Suppressor macrophage (primary cell): Measurements from ENCODE around the gene FAM107B.

ENCODE experiments used
- DNase-seq, 4 experiments: peaks; one replicate each; pipeline ENCODE4 v3.0.0-alpha.2; 2020 to 2022

The FAM107B gene

DNA sequence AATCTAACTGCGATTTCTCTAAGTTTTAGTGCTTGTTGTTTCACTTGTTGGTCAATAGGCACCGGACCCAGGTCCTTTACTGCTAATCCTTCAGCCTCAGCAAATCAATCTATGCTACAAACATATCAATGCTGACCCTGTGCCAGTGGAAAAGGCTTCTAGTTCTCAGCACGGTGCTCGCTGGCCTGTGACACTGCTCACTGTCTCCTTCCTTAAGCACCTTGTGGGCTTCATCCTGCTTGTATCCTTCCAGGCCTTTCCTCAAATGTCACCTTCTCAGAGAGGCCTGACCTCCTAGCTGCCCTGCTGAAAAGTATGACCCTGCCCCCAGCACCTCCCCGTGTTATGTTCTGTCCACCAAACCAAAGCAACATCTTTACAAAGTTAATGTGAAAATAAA, 242.7 kb downstream of the FAM107B start:
- DNase-seq: no peak

GRCh38 chr10:14530465-14530864, 244.2 kb downstream of the FAM107B start:
- no peak for DNase-seq

DNA sequence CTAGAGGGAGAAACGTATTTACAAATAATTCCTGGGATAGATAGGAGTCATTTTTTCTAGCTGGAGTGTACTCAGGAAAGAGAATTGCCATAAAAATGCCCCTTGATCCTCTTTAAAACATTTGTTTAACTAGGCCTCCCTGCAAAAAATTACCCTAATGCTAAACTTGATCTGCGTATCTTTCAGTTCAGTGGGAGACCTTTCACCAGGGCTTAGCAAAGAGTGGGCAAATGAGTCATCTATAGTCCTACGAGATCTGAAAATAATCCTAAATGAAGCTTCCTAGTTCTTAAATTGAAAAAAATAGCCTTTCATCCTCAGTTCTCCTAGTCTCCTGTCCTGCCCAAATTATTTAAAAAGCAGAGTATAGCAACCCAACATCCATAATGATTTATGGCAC, 245.3 kb downstream of the FAM107B start:
- no peak for DNase-seq

- DNase-seq: no peak
These were observed 246.2 kb downstream of the FAM107B start for GRCh38 chr10:14528450-14528849.

GRCh38 chr10:14527915-14528314, 246.8 kb downstream of the FAM107B start:
- no peak for DNase-seq

DNA sequence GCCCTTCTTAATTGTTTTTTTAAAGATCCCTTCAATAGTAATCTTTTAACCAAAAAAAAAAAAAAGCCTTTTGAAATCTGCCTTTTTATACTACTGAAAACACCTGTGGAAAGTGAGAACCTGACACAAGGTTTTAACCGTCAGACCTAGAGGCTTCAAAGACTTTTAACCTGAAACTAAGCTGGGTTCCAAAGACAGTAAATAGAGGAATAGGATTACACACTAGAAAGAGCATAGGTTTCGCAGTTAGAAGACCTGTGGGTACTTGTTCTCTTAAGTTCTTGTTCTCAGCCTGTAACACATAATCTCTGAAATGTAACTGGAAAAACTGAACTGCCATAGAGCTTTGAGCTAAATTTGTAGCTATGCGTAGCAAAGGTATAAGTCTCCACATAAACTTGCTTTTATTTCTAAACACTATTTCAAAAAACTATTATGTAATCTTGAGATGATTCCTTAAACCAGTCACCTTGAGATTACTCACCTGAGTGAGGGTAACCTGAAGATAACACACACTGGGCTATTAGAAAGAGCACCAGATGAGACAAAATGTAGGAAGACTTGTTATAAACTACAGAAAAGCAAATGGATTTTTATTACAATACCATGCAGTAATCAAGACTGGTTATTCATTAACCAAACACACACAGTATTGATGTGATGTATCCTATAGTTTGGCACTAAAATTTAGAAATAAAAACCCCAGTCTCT, 247.4 kb downstream of the FAM107B start:
- no peak for DNase-seq

GRCh38 chr10:14526326-14526725, 248.4 kb downstream of the FAM107B start:
- no peak for DNase-seq

DNA sequence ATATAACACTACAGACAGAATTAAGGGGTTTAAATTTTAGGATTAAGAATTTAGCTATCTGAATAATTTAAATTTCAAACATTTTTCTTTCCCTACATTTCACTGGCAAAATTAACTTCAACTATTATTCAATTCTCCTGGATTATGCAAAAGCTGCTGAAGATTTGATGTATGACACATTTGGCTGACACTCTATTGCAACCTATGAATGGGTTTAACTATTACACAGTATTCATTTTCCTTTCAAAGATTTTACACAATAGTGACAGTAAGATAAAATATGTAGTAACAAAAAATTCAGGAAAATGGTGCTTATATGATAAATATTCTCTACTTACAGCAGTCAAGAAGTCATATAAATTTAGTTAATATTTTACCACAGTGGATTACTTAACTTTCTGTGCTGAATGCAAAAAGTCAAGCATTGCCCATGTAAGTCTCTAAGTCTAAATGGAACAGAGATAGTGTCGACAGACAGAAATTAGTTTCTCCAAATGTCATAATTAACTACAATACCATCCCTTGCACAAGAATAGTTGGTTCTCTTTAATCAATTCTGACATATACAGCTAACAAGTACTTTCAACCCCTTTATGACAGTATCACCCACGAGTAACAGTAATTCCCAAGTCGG, 249.9 kb downstream of the FAM107B start:
- no peak for DNase-seq

- DNase-seq: no peak
These were observed 251.4 kb downstream of the FAM107B start for GRCh38 chr10:14523286-14523685.

DNA sequence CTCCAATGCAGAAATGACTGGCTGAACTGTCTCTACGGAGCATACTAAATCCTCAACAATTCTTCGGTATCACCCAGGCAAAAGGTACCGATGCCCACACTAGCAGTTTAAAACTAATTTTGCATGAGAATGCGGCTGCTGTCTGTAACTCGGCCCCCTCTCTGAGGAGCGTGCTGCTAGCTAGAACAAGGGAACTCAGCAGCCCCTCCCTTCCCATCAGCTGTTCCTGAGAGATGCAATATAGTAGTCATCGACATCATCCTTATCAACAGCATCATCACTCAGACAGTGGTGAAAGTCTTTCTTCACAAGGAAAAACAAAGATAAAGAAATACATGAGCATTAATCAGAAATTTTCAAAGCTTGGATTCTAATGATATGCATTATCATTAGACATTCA, 254.9 kb downstream of the FAM107B start:
- DNase-seq: no peak

- DNase-seq: no peak
These were observed 256.5 kb downstream of the FAM107B start for GRCh38 chr10:14518149-14518548.

DNA sequence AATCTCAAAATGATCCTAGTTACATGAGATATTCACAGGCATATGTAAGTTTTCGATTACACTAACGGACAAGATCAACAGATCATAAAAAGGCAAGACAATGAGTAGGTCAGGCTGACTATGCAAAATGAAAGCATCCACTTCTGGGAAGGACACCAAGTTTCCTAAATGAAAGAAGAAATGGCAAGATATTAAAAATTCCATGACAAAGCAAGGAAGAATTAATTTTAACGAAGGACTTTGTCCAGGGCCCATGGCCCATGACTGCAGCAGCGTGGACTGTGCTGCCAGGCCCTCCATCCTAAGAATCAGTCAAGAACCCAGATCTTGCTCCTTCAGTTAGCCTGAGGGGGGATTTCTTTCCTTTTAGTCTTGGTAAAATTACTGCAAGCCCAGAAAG, 261.6 kb downstream of the FAM107B start:
- no peak for DNase-seq

DNA sequence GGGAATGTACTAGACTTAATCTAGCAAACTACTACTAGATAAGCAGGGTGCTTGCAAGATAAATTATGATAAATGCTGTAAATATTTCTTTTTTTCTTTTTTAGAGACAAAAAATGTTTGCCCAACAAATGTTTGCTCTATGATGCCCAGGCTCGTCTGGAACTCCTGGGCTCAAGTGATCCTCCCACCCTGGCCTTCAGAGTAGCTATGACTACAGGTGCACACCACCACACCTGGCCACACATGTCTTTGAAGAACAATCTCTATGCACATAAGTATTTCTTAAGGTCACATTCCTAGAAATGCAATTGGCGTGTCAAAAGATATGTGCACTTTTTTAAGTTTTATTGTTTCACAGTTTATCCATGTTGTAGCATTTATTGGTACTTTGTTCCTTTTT, 264.4 kb downstream of the FAM107B start:
- no peak for DNase-seq

DNA sequence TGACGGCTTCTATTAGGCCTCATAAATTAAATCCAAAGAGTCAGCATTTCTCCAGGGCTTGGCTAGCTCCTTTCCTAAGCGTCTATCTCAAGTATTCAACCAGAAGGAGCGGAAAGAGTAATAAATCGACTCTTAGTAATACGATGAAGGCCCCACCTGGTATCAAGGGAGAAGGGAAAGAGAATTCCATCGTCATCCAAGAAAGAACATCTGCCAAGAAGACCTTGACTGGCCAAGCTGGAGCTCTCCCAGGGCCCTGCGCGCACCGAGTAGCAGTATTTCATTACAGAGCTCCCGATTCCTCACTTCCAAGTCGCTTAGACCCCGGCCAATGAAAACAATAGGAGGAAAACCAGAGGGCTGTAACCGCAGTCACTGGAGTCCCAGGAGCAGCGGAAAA, 266.0 kb downstream of the FAM107B start:
- DNase-seq: no peak

DNA sequence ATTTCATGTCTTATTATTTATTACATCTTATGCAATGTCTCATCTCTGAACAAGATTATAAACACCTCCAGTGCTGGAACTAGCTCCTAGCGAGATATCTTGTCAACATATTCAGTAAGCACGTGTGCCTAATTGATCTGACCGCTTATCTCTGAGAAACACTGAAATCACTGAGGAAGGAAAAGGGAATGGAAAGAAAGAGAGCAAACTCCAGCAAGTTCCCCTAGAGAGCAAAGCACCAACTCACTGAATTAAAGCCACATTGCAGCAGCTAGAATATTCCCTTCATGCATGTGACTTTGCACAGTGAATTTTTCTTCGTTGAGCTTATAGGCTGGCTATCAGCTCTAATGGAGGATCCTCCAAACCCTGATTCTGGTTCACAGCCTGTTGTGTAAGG, 266.9 kb downstream of the FAM107B start:
- no peak for DNase-seq

GRCh38 chr10:14507176-14507575, 267.5 kb downstream of the FAM107B start:
- no peak for DNase-seq

- no peak for DNase-seq
These were observed 272.3 kb downstream of the FAM107B start for GRCh38 chr10:14502431-14502830.

GRCh38 chr10:14500172-14500765, 274.4 kb downstream of the FAM107B start:
- DNase-seq: peak; percentile 5 to 47 (median 28)

- DNase-seq: no peak
These were observed 275.1 kb downstream of the FAM107B start for GRCh38 chr10:14499601-14499904.

DNA sequence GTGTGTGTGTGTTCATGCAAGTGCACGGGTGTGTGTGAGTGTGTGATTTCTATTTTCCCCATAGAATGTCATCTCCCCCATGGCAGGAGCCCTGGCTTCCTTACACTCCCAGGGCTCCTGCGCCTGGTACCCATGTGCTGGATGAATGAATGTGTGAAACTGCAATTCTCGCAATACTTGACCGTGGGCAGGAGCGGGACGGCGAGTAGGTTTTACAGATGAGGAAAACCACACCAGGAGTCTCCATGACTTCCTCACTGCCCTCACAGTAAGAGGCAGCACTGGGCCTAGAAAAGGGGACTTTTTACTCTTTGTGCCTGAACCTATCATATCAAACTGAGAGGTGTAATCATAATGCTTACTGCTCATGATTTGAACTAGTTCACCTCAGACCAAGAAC, 276.4 kb downstream of the FAM107B start:
- DNase-seq: peak in 3 of 4 experiments; percentile 41 to 56 (median 41)

DNA sequence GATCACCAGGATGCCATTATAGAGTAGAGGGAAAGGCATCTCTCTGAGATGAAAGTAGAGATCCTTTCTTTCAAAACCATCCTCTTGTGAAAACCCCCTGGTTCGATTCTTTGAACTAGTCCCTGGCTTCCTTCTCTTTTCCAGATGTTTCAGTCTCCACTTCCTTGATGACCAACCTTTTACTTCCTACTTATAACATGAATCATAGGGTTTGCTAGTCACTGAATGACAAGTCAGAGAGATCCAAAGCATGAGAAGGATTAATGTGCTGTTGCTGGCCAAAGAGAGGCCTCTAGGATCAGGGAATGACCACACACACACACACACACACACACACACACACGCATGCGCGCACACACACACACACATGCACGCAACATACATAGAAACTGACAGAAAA, 282.9 kb downstream of the FAM107B start:
- peak in 2 of 4 experiments; percentile 44 to 50 for DNase-seq

DNA sequence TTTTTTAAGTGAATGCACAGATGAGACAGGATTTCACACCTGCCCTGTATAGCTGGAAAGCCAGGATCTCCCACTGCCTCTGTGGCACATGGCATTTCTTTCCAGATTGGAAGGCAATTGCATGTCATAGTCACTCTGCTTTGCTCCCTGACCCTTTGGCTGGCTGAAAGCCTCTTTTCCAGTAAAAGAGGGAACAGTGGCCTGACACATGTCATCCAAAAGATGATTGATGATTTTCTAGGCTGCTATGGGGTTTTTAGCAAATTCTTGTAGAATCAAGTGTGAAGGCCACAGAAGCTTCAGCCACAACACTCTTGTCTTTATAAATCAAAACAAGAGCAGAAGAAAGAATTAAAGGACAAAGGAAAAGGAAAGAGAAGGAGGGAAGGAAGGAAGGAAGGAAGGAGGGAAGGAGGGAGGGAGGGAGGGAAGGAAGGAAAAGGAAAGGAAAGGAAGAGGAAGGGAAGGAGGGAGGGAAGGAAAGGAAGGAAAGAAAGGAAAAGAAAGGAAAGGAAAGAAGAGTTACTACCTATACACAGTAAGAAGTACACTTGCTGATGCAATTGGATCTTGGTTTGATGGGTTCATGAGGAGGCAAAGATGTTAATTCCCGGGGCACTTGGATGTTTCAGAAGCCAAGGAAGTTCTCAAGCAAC, 285.0 kb downstream of the FAM107B start:
- DNase-seq: no peak

GRCh38 chr10:14487488-14487883, 287.2 kb downstream of the FAM107B start:
- no peak for DNase-seq
